ENCODE results near the gene SSUH2.
A peak's percentile ranks its signal among the peaks of the same experiment; 100 is the strongest.

Gene SSUH2

GRCh38 chr3:8639659-8640000, 5.0 kb downstream of the SSUH2 start:
- DNase-seq: no peak

DNA sequence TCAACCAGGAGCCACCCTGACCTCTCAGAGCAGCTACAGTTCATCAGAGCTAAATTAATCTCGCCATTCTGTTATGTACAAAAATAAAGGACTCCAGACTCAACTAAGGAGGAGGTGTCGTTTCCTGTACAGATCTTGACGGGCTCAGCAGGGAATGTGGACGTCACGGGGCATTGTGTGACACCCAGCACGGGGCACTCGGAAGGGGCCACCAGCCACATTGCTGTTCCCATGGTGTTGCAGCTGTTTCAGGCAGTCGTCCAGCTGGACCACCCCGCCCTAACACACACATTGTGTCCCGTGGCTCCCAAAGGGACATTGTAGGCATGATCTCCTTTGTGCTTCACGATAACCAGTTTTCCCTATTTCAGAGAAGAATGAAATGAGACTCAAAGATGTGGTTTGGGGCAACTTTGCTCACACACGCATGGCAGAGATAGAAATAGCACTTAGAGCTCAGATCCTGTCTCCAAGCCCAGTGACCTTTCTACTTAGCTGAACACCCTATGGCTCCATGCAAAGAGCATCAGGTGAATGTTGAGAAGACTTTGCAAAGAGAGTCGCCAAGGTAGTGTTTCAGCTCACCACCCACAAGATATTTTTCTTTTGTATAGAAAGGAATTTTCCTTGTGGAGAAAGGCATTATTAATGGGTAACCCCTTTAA, 5.5 kb downstream of the SSUH2 start:
- DNase-seq: no peak

DNA sequence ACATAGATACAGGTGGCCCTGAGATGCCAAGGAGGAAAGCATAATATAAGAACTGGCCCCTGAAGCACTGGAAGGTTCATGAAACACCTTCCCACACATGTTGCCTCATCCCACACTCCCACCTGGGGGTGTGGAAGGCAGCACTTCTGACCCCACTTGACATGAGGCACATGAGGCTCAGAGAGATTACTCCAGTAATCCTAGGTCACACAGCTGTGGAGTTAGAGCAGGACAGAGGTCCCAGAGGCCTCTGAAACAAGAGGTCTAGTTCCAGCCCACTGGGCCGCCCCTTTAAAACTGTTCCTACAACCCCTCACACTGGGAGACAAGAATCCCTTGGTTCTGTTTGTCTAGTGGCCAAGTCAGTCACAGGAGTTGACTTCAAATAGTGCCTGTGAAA, 7.2 kb downstream of the SSUH2 start:
- DNase-seq: no peak

GRCh38 chr3:8635631-8636030, 9.0 kb downstream of the SSUH2 start:
- no peak for DNase-seq

- no peak for DNase-seq
Measured at GRCh38 chr3:8635125-8635524, 9.5 kb downstream of the SSUH2 start.

DNA sequence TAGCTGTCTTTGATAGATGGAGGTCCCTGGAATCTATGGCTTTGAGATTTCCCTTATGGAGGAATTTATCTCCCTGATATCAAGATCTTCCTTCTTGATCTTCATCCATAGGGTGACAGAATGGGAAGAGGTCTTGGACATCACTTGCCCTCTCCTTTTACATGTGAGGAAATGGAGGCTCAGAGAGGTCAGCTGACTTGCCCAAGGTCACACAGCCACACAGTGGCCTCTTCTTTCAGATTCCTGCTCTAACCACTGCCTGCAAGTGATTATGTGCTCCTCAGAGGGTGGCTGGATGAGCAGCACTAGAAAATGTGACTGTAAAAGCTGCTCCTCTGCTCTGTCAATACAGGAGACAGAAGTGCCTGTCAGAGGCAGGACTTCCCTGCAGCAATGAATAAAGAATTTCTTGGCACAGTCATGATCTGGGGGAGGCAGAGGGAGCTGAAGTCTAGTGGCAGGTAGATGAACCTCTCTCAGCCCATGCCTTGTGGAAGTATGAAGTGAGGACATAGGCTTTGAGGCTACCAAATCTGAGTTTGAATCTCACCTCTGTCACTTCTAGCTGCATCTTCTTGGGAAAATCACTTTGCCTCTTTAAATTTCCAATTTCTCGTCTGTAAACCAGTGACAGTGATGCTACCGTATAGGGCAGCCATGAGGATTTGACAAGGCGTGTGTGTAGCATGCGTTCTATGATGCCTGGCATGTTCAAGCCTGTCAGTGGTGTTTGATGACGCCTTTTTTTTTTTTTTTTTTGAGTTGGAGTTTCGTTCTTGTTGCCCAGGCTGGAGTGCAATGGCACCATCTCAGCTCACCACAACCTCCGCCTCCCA, 12.0 kb downstream of the SSUH2 start:
- DNase-seq: no peak

- no peak for DNase-seq
Measured at GRCh38 chr3:8631661-8632060, 12.9 kb downstream of the SSUH2 start.

DNA sequence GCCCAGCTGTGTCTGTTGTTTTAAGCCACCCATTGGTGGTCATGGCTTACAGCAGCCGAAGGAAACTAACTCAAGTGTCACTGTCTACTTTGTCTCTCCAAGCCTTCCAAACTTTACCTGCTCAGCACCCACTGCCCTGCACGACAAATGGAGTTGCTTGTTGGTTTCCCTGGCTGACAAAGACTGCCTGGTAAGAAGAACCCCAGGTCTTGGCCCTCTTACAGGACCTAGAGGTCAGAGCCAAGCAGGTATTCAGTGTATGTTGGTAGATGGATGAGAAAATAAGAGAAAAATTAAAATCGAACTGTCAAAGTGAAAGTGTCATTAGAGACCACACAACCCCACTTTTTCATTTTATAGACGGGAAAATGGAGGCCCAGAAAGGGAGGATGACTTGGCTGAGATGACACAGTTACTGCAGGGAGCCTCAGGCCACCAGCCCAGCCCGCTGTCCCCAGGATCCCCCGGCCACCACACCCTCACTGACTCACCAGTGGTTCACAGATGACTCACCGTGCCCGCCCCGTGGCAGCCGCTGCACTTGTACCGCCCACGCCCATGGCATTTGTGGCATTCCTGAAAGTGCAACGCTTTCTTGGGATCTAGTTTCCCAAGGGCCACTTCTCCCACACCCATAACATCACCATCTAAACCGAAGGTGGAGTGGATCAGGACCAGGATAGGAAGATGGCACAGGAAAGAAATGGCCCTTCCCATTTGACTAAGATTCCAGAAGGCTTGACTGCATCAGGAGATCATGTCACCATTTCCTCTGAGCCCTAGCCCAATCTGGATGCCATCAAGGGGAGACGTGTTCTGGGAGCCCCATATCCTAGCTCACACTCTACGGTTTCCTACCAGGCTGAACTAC, 15.2 kb downstream of the SSUH2 start:
- peak; percentile 24 for DNase-seq

DNA sequence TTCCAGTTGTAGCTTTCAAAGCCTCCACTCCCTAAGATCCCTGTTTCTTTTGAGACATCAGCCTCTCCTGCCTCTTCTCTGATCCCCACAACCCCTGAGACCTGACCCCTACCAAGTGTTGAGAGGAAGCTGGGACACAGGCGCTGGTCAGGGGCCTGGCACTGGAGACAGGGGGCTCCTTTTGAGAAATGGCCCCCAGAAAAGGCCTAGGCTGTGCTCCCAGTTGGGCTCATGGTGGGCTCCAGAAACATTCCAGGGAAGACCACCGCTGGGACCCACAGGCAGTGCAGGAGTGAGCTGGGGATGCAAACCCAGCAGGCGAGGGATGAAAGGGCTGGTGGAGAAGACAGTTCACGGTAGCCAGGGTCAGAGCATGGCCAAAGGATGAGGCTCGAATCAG, 16.6 kb downstream of the SSUH2 start:
- no peak for DNase-seq

DNA sequence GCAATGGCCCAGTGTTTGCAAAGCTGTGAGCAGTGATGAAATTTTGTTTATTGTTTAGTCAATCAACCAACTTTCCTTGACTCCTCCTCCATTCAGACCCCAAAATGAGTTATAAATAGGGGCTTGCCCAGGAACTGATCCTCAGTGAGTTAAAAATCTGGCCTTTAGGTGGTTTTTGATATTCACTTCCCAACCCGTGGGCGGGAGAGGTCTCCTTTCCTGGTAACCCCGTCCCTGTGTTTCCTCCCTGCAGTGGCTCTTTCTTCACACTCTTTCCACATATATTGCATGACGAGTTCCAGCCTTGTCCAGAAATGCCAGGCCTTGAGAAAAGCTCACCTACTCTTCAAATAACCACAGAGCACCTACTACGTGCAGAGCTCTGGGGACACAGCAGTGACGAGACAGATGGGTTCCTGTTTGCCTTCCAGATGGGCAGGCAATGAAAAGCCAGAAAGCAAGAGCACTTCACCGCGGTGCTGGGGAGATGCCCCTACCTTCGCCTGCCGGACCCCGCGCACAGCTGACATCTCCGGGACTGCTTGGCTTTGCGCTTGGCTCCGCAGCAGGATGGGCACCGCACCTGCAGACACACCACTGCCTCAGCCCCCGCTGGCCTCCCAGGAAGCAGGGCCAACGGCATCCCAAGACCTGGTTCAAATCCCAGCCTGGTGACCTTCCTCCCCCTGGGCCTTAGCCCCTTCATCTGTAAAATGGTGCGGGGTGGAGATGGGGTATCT, 17.2 kb downstream of the SSUH2 start:
- DNase-seq: no peak

GRCh38 chr3:8625991-8626390, 18.6 kb downstream of the SSUH2 start:
- no peak for DNase-seq

GRCh38 chr3:8624612-8625011, 20.0 kb downstream of the SSUH2 start:
- DNase-seq: no peak

GRCh38 chr3:8623741-8624140, 20.9 kb downstream of the SSUH2 start:
- DNase-seq: no peak

DNA sequence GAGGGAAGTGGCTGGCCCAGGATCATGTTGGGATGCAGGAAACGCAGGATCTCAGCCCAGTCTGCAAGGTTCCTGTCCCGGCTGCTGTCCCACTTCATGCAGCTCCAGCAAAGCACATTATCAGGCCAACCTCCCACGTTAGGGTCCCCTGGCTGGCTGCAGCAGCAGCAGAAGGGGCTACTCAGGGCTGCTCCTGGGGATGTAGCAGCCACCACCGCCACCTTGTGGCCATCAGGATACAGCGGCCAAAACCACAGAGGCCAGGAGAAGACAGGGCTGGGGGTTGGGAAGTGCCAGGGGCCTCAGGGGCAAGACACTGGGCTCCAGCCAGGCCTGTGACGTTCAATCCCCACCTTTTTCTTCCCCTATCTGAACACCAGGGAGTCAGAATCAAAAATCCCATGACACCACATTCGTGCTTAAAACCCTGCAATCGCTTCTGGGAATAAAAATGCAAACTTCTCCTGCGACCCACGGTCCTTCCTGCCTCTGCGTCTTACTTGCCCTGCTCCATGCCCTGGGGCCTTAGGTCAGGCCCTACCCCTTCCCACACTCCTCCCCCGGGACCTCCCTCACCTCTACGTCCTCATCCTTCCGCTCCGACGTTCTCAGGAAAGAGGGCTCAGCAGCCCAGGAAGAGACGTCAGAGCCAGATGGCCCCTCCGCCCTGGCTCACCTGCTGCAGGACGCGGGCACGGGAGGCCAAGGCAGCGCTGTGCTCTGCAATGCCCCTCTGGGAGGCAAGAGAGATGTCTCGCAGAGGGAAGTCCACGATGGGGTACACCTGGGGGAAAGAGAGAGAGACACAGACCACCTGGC, 21.5 kb downstream of the SSUH2 start:
- DNase-seq: peak; percentile 26

DNA sequence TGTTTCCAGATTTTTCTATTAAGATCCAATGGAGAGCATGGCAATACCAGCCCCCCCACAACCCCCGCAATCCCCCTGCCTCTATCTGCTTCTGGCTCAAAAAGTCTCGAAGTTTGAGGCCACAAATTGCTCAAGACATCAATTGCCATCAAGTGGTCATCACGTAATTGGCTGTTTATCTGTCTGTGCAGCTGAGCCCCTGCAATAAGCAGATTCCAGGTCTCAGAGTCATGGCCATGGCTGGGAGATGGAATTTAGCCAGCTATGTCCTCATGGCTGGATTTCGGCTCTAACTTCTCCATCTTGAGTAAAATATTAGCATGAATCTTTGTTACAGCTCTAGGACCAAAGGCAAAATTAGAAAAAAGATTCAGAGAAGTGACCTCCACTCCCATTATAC, 22.7 kb downstream of the SSUH2 start:
- DNase-seq: no peak

GRCh38 chr3:8621141-8621540, 23.5 kb downstream of the SSUH2 start:
- DNase-seq: no peak

DNA sequence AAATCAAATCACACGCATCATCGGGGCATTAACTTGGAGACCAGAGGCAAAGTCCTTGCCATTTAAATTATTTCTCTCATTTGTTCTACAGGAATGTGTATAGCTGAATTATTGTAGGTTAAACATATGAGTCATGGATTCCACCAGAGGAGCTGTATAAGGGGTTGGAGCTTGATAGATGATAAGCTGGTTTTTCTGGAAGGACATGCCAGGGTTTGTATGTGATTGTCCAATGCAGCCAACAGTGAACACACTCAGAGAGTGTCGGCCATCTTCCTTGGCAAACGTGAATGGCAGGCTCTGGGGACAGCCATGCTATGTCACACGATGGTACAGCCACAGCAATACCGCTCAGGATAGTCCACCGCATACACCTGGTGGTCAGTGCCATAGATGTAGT, 25.1 kb downstream of the SSUH2 start:
- DNase-seq: no peak

GRCh38 chr3:8618950-8619349, 25.6 kb downstream of the SSUH2 start:
- no peak for DNase-seq

GRCh38 chr3:8617921-8618320, 26.7 kb downstream of the SSUH2 start:
- DNase-seq: no peak

GRCh38 chr3:8610951-8611350, 33.6 kb downstream of the SSUH2 start:
- DNase-seq: no peak

DNA sequence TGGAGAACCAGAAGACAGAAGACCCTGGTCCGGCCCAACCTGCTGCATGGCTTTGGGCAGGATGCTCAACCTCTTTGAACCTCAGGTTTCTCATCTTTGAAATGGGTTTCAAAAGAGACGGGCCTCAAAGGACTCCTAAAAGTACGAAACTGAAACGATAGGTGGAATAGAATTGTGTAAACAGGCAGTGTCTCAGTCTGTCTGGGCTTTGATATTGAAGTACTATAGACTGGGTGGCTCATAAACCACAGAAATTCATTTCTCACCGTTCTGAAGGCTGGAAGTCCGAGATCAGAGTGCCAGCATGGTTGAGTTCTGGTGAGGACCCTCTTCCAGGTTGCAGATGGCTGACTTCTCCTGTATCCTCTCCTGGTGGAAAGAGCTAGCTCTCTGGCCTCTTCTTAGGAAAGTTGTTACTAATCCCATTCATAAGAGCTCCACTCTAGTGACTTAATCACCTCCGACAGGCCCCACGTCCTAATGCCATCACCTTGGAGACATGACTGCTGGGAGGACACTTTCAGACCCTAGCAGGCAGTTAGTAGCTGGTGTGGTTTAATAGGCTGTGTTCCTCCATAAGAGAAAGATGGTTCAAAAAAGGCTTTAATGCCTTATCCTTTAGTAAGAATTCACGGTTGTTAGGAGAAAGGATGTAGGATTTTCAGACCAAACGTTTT, 35.7 kb downstream of the SSUH2 start:
- DNase-seq: no peak
